ENCODE data around the gene CARD11. TPM values are rescaled to one million over a fixed set of nuclear protein-coding genes. Genes with fewer than 3 reads are reported as not detected.

Gene CARD11
- total RNA-seq, 4 donors from 2014 or later: 3.1 to 53.6 (median 5.9) TPM

DNA sequence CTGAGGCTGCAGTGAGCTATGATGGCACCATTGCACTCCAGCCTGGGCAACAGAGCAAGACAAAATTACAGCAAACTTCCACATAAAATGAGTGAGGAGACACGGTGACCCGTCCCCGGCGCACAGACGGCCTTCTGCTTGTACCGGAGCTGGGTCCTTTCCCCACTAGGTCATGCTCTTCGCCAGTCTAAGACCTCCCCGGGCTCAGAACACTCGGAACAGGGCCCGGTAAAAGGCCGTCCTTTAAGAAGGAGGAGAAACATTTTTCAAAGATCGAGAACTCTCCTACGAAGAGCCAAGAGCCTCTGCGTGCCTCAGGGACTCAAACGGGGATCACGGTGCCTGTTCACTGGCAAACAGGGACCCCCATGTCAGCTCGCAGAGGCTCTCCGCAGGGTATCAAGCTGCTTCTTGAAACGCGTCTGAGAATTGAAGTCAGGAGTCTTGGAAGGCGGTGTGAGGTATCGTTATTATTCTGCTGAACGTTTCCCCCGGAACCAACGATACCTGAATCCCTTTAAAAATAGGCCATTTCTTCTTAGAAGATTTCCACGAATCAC is 9.0 kb downstream of the CARD11 start:
- H3K36me3 ChIP-seq: no peaks in the 10 kb centered on the region
- TF ChIP-seq POLR2A (IDR thresholded peaks at IDR 0.05): no peak
- TF ChIP-seq, protein P1, sequence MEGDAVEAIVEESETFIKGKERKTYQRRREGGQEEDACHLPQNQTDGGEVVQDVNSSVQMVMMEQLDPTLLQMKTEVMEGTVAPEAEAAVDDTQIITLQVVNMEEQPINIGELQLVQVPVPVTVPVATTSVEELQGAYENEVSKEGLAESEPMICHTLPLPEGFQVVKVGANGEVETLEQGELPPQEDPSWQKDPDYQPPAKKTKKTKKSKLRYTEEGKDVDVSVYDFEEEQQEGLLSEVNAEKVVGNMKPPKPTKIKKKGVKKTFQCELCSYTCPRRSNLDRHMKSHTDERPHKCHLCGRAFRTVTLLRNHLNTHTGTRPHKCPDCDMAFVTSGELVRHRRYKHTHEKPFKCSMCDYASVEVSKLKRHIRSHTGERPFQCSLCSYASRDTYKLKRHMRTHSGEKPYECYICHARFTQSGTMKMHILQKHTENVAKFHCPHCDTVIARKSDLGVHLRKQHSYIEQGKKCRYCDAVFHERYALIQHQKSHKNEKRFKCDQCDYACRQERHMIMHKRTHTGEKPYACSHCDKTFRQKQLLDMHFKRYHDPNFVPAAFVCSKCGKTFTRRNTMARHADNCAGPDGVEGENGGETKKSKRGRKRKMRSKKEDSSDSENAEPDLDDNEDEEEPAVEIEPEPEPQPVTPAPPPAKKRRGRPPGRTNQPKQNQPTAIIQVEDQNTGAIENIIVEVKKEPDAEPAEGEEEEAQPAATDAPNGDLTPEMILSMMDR (IDR thresholded peaks at IDR 0.05): no peak

DNA sequence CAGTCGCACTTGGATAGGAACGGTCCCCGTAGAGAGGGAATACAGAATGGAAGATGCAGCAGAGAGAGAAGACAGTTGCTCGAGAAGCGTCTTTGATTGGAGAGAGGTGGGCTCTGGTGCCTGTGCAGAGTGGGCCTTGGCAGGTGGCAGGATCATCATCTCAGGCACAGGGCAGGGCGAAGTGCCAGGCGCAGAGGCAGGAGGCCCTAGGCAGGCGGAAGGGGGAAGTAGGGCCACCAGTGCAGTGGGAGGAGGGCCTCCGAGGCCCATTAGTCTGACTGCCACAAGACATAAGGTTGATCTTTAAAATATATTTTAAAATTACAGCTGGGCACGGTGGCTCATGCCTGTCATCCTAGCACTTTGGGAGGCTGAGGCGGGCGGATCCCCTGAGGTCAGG is 10.1 kb downstream of the CARD11 start:
- no peak for TF ChIP-seq POLR2A (IDR thresholded peaks at IDR 0.05)
- TF ChIP-seq, protein P1 (IDR thresholded peaks at IDR 0.05): no peak
- Histone ChIP-seq H3K9me3 (no peaks in the 10 kb centered on the region), H3K4me3 (no peak overlapping the region), H3K36me3 (no peaks in the 10 kb centered on the region), H3K27ac (no peak overlapping the region), H3K4me1 (no peaks in the 10 kb centered on the region), H3K27me3 (no peaks in the 10 kb centered on the region)
- DNase-seq: no peak

More for the DNA sequence above, 9.0 kb downstream of the CARD11 start:
- peak in 1 of 3 donors; percentile 34 for DNase-seq
- Histone ChIP-seq H3K27me3 (no peaks in the 10 kb centered on the region), H3K4me3 (no peak overlapping the region), H3K27ac (no peak overlapping the region), H3K4me1 (no peaks in the 10 kb centered on the region), H3K9me3 (no peaks in the 10 kb centered on the region)

DNA sequence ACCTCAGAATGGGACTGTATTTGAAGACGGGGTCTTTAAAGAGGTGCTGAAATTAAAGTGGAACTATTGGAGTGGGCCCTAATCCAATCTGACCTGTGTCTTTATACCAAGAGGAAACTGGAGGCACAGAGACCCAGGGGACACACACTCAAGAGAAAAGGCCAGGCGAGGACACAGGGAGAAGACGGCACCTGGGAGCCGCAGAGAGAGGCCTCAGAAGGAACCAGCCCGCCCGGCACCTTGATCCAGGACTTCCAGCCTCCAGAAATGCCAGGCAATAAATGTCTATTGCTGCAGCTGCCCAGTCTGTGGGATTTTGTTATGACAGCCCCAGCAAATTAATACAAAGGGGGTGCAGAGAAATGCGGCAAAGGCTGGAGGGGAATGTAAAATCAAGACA is 10.5 kb downstream of the CARD11 start:
- DNase-seq: no peak
- H3K9me3 ChIP-seq: no peaks in the 10 kb centered on the region
- H3K36me3 ChIP-seq: no peaks in the 10 kb centered on the region
- H3K27me3 ChIP-seq: no peaks in the 10 kb centered on the region
- no peak overlapping the region for H3K27ac ChIP-seq
- no peak overlapping the region for H3K4me3 ChIP-seq
- no peak for TF ChIP-seq POLR2A (IDR thresholded peaks at IDR 0.05)
- TF ChIP-seq, protein P1 (IDR thresholded peaks at IDR 0.05): no peak
- H3K4me1 ChIP-seq: no peaks in the 10 kb centered on the region

DNA sequence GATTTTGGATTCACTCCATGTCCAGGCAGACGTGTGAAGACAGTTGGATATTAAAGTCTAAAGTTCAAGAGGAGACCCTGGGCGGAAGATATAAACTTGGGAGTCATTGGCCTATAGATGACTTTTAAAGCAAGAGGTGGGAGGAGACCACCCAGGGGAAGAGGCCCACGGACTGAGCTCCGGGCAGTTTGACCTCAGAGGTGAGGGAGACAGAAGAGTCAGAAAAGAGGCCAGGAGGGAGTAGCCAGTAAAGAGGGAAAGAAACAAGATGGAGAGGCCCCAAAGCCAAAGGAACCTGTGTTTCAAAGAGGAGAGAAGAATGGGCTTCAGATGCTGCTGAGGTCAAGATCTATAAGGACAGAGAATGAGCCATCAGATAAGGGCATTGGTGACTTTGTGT is 11.4 kb downstream of the CARD11 start:
- no peaks in the 10 kb centered on the region for H3K4me1 ChIP-seq
- no peaks in the 10 kb centered on the region for H3K36me3 ChIP-seq
- no peak overlapping the region for H3K27ac ChIP-seq
- no peak overlapping the region for H3K4me3 ChIP-seq
- TF ChIP-seq, protein P1 (IDR thresholded peaks at IDR 0.05): no peak
- TF ChIP-seq POLR2A (IDR thresholded peaks at IDR 0.05): no peak
- no peaks in the 10 kb centered on the region for H3K9me3 ChIP-seq
- no peak for DNase-seq
- no peaks in the 10 kb centered on the region for H3K27me3 ChIP-seq

DNA sequence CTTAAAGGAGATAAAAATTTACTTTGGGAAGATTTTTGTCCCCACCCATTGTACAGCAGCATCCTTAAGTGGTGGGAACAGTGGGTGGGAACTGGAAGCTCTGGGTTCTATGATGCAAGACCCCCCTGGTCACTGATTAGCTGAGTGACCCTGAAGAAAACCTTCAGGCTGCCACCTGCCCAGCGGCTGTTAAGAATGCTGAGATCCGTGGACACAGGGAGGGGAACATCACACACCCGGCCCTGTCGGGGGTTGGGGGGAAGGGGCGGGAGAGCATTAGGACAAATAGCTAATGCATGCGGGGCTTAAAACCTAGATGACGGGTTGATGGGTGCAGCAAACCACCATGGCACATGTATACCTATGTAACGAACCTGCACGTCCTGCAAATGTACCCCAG is 14.5 kb downstream of the CARD11 start:
- H3K4me3 ChIP-seq: no peak overlapping the region
- no peaks in the 10 kb centered on the region for H3K4me1 ChIP-seq
- H3K27ac ChIP-seq: no peak overlapping the region
- H3K27me3 ChIP-seq: no peaks in the 10 kb centered on the region
- TF ChIP-seq POLR2A (IDR thresholded peaks at IDR 0.05): no peak
- TF ChIP-seq, protein P1 (IDR thresholded peaks at IDR 0.05): no peak
- DNase-seq: no peak
- H3K9me3 ChIP-seq: peaks cover 0 to 5% (median 0%) of the 10 kb centered on the region in 4 donors
- no peaks in the 10 kb centered on the region for H3K36me3 ChIP-seq

DNA sequence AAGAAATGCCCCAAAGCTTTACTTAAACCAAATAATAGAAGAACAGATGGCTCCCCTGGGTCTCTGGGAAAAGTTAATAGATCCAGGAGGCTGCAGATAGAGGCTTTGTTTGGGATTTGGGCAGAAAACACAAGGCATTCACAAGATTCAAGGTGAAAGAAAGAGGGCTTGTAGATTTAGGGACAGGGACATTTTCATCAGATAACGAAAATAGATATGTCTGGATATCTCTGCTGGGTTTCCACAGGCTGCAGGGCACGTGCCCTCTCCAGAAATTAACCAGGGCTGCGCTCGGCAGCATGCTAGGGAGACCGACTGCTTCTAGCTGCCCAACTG is 14.9 kb downstream of the CARD11 start:
- DNase-seq: no peak
- no peaks in the 10 kb centered on the region for H3K4me1 ChIP-seq
- no peak overlapping the region for H3K4me3 ChIP-seq
- no peaks in the 10 kb centered on the region for H3K36me3 ChIP-seq
- H3K27me3 ChIP-seq: no peaks in the 10 kb centered on the region
- peaks cover 0 to 5% (median 0%) of the 10 kb centered on the region in 4 donors for H3K9me3 ChIP-seq
- TF ChIP-seq POLR2A (IDR thresholded peaks at IDR 0.05): no peak
- TF ChIP-seq, protein P1 (IDR thresholded peaks at IDR 0.05): no peak
- H3K27ac ChIP-seq: peak overlapping the region in 1 of 4 donors; percentile 31
